Activated CD4-positive, CD25-positive, alpha-beta regulatory T cell (primary cell): ENCODE measurements around the gene GTF2H1.
"Not testable (repeated sequence)": the region's sequence is repeated elsewhere in the genome, so short reads cannot be mapped to it uniquely, and the experiment has no call there.

Source experiments
- DNase-seq, 4 experiments: peaks; one replicate each; lab custom pipeline; 2025; lab: John Stamatoyannopoulos, UW

The GTF2H1 gene

DNA sequence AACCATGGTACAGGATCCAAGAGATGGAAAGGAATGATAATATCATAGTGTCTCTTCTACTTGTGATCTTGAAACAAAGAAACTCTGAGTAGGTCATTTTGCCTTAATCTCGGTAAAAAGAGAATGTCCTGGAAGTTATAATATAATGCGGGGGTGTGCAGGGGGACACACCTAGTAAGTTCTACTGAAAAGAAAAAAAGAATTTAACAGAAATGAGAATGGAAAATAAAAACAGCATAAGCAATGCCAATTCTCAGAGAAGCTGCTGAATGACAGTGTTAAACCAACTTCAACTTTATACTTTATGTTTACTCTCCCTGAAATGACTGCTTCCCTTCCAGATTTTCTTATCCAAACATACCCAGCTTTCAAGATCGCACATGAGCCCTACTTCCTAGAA is 2.5 kb upstream of the GTF2H1 start:
- no peak for DNase-seq

DNA sequence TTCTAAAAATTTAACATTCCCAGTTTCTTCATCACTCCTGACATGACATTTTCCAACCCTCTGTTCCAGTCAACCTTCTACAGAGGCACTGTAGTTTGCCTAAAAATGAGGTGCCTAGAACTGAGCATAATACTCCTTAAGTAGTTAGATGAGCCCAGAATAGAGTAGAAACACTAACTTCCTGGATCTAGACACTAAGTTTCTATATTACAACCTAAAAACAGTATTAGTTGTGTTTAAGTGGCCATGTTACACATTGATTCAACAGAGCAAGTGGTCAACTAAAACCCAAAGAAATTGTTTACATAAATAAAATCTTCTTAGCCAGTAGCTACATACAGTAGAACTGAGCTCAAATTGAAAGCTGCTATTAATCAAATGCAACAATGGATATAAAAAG is 1.8 kb upstream of the GTF2H1 start:
- no peak for DNase-seq

DNA sequence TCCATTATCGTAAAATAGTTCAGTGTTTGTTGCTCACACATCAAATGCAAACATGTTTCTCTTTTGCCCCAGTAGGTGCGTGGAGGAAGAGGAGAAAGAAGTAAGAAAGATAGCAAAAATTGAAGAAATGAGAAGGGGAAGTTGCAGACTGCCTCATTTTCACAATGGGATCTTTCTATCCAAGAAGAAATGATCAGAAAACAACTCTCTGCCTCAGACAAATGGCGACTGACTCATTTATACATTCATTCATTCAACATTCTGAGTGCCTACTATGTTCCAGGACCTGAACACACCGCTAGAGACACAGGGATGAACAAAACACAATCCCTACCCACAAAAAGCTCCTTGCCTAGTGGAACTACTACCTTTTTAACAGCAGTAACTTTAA is 794 bp upstream of the GTF2H1 start:
- no peak for DNase-seq

DNA sequence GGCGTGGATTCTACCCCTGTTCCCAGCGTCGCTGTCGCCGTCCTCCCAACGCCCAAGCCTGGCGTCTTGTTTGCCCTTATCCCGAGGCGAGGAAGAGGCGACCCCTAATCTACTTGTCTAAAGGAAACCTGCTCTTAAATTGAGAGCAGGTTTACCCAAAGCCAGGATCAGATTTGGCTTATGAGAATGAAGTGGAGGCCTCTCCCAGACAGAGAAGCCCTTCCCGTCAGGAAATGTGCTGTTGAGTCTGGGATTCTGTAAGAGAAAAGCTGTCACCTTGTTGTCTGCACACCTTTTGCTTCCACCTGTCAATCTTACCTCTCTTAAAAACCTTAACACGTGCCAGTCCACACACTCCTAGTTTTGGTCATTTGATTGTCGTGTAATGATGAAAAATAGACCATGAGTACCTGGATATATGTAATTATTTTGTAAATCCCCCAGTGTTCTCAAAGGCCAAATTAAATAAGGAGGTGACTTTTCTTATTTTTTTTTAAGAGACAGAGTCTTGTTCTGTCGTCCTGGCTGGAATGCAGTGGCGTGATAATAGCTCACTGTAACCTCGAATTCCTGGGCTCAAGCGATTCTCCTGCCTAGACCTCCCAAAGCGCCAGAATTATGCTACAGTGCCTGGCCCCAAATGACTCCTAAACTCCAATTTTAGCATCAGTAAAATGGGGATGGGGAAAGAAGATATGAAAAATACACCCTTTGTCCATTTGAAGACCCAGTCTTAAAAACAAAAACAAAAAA is 627 bp downstream of the GTF2H1 start:
- DNase-seq: no peak

DNA sequence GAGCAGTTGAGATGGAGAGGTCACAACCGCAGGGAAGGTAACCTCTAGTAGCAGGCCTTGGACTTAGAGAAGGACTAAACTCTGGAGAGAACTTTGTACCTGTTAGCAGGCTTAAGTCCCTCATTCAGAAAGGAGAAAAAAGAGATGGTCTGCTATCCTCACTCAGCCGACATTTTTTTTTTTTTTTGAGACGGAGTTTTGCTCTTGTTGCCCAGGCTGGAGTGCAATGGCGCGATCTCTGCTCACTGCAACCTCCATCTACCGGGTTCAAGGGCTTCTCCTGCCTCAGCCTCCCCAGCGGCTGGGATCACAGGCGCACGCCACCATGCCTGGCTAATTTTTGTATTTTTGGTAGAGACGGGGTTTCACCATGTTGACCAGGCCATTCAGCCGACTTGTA is 1.5 kb downstream of the GTF2H1 start:
- DNase-seq: not testable (repeated sequence)

- DNase-seq: no peak
Measured at GRCh38 chr11:18324381-18324780, 2.0 kb downstream of the GTF2H1 start.

- no peak for DNase-seq
Measured at GRCh38 chr11:18329196-18329870, 7.0 kb downstream of the GTF2H1 start.

DNA sequence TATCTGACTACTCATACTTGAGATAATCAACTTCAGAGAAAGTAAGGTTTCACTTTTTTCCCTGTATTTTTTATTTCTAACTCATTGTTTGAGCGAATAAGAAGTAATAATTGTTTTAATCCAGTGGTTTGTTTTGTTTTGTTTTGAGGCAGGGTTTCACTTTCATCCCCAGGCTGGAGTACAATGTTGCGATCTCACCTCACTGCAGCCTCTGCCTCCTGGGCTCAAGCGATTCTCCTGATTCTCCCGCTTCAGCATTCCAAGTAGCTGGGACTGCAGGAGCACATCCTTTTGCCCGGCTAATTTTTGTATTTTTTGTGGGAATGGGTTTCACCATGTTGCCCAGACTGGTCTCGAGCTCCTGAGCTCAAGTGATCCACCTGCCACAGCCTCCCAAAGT is 8.6 kb downstream of the GTF2H1 start:
- no peak for DNase-seq

GRCh38 chr11:18332302-18332701 is 9.9 kb downstream of the GTF2H1 start:
- no peak for DNase-seq

DNA sequence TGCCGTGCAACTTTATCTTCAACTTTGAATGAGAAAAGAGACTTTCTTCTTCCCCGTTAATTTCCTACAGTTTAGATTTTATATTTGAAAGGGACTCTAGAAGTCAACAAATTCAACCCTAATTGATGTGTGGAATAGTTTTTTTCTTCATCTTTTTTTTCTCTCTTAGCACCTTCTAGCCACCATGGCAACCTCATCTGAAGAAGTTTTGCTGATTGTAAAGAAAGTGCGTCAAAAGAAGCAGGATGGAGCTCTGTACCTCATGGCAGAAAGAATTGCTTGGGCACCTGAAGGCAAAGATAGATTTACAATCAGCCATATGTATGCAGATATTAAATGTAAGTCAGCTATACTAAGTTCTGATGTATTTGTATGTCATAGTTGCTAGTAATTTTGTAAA is 10.5 kb downstream of the GTF2H1 start:
- DNase-seq: no peak

DNA sequence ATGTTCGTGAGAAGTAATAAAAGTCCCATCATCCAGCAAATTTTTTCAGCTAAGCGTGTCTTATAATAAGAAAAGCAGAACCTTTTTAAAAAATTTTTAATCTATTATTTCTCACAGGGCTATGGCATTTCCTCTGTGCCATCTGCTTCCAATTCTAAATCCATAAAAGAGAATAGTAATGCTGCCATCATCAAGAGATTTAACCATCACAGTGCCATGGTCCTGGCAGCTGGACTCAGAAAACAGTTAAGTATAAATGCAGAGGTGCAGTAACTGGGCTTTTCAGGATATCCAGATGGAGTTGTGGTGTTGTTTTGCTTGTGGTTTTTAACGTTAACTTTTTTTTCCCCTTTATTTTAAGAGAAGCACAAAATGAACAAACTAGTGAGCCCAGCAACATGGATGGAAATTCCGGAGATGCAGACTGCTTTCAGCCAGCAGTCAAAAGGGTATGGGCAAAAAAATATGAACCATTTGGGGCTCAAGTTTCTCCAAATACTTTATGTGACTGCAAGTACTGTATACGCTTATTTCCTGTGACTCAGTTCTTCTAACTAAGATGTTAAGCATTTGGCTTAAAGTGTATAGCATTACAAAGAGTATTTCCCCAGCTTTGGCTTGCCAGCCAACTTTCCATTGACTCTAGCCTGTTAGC is 25.2 kb downstream of the GTF2H1 start:
- no peak for DNase-seq

DNA sequence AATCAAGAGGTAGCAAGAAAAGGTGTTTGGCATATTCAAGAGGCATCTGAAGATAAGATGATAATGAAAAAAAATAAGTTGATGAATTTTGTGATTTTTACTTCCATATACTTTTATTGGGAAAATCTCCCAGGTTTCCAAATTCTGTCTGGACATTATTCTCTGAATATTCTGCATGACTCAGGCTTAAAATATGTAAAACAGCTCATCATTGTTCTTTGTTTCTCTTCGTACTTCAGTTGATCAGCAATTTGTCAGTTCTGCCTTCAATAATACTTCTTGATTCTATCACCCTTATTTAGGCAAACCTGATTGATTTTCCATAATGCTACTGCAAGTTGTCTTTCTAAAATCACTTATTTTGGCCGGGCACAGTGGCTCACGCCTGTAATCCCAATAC is 30.2 kb downstream of the GTF2H1 start:
- no peak for DNase-seq

- no peak for DNase-seq
Measured at GRCh38 chr11:18358646-18359045, 36.3 kb downstream of the GTF2H1 start.

- DNase-seq: no peak
Measured at GRCh38 chr11:18361154-18361553, 38.8 kb downstream of the GTF2H1 start.

GRCh38 chr11:18364495-18365073 is 42.2 kb downstream of the GTF2H1 start:
- DNase-seq: no peak

GRCh38 chr11:18365741-18366140 is 43.4 kb downstream of the GTF2H1 start:
- no peak for DNase-seq

DNA sequence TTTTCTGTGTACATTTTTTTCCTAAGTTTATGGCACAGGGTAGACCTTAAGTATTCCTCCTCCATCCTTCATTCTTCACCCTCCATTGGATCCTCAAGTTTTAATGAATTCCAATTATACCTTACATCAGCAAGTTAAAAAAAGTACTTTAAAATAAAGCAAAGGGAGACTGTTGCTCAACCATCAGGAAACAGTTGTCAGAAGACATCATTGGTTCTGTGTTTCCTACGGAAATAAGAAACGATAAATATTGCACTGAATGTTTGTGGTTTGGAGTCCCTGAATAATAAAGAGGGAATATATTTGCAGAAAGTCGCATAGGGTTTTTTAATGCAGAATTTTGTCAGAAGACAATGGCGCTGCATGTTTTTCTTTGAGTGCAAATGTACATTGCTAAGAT is 43.9 kb downstream of the GTF2H1 start:
- DNase-seq: no peak

- DNase-seq: no peak
Measured at GRCh38 chr11:18367431-18367830, 45.1 kb downstream of the GTF2H1 start.

GRCh38 chr11:18368221-18368620 is 45.9 kb downstream of the GTF2H1 start:
- no peak for DNase-seq

DNA sequence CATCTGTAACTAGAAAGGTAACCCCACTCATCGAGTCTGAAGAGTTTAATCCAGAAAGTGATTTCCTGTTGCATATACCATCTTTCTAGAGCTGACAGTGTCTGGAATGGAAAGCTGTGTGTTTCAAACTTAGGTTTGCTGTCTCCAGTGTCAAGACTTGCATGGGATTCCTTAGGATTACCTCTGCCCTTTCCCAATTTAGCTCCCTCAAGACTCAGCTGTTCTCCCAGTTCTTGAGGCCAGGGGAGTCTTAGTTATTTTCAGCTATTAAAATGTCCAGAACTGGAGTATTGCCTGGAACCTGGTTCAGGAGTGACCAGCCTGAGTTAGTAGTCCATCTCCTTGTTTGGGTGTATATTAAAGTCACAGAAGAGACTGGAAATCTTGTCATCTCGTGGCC is 47.0 kb downstream of the GTF2H1 start:
- no peak for DNase-seq

DNA sequence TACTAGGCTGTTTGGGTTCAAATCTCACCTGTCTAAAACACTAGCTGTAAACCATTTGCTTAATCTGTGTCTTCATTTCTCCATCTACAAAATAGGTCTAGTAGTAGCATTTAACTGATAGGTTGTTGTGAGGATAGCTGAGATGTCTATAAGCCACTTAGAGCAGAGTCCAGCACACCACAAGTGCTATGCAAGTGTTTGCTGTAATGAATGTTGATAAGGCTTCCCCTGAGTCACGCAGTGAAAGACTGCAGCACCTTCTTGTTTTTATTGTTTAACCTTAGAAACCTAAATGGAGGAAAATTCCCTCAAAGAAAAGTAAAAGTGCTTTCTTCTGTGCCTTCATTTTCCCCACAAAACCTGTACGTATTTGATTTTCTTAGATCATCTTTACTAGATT is 48.9 kb downstream of the GTF2H1 start:
- no peak for DNase-seq

- DNase-seq: no peak
Measured at GRCh38 chr11:18372201-18372600, 49.8 kb downstream of the GTF2H1 start.

DNA sequence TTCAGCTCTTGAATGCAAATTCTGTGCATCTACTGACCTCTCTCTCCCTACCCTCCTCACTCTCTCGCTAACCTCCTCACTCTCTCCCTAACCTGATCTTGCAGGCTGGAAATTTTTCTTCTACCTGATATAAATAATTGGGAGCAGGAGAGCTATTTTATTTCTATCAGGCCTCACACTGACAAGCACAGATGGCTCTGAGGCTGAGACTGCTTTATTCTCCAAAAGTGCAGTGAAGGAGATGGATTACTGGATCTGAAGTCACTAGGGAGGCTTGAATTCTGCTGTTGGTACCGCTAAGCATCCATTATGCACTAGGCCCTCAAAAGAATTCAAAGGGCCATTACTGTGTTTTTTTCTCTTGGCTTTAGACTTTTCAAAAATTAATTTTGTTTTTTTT is 52.6 kb downstream of the GTF2H1 start:
- no peak for DNase-seq
